ENCODE data around the gene HRH2.

The HRH2 gene

GRCh38 chr5:175696855-175697198 lies 39.0 kb downstream of the HRH2 start:
- DNase-seq (ENCODE audit: insufficient read length, low spot score), result no peak
- no peak for FAIRE-seq
- no peak for TF ChIP-seq POLR2A (IDR thresholded peaks at IDR 0.05; ENCODE audit: low read depth, low read length)

GRCh38 chr5:175697846-175698245 lies 40.0 kb downstream of the HRH2 start:
- FAIRE-seq (no peak), DNase-seq (ENCODE audit: insufficient read length, low spot score) (no peak)
- no peak for TF ChIP-seq POLR2A (IDR thresholded peaks at IDR 0.05; ENCODE audit: low read depth, low read length)

GRCh38 chr5:175698401-175699115 lies 40.7 kb downstream of the HRH2 start:
- DNase-seq (ENCODE audit: insufficient read length, low spot score), result no peak
- FAIRE-seq, result no peak
- no peak for TF ChIP-seq POLR2A (IDR thresholded peaks at IDR 0.05; ENCODE audit: low read depth, low read length)

GRCh38 chr5:175700991-175701390 lies 43.1 kb downstream of the HRH2 start:
- no peak for TF ChIP-seq POLR2A (IDR thresholded peaks at IDR 0.05; ENCODE audit: low read depth, low read length)
- FAIRE-seq (no peak), DNase-seq (ENCODE audit: insufficient read length, low spot score) (no peak)

GRCh38 chr5:175701797-175702196 lies 43.9 kb downstream of the HRH2 start:
- FAIRE-seq (no peak), DNase-seq (ENCODE audit: insufficient read length, low spot score) (no peak)
- TF ChIP-seq POLR2A (IDR thresholded peaks at IDR 0.05; ENCODE audit: low read depth, low read length), result no peak

- FAIRE-seq (no peak), DNase-seq (ENCODE audit: insufficient read length, low spot score) (no peak)
- TF ChIP-seq POLR2A (IDR thresholded peaks at IDR 0.05; ENCODE audit: low read depth, low read length), result no peak
These were observed 48.6 kb downstream of the HRH2 start for GRCh38 chr5:175706499-175706898.

- no peak for DNase-seq (ENCODE audit: insufficient read length, low spot score)
- TF ChIP-seq POLR2A (IDR thresholded peaks at IDR 0.05; ENCODE audit: low read depth, low read length), result no peak
- no peak for FAIRE-seq
These were observed 50.0 kb downstream of the HRH2 start for GRCh38 chr5:175707751-175708375.

- TF ChIP-seq POLR2A (IDR thresholded peaks at IDR 0.05; ENCODE audit: low read depth, low read length), result no peak
- FAIRE-seq (no peak), DNase-seq (ENCODE audit: insufficient read length, low spot score) (no peak)
These were observed 51.5 kb downstream of the HRH2 start for GRCh38 chr5:175709276-175709781.

GRCh38 chr5:175710326-175710725 lies 52.5 kb downstream of the HRH2 start:
- FAIRE-seq (no peak), DNase-seq (ENCODE audit: insufficient read length, low spot score) (no peak)
- no peak for TF ChIP-seq POLR2A (IDR thresholded peaks at IDR 0.05; ENCODE audit: low read depth, low read length)

- TF ChIP-seq POLR2A (IDR thresholded peaks at IDR 0.05; ENCODE audit: low read depth, low read length), result no peak
- FAIRE-seq (no peak), DNase-seq (ENCODE audit: insufficient read length, low spot score) (no peak)
These were observed 53.2 kb downstream of the HRH2 start for GRCh38 chr5:175711031-175711430.

GRCh38 chr5:175711472-175712312 lies 53.8 kb downstream of the HRH2 start:
- DNase-seq (ENCODE audit: insufficient read length, low spot score) (no peak), FAIRE-seq (no peak)
- TF ChIP-seq POLR2A (IDR thresholded peaks at IDR 0.05; ENCODE audit: low read depth, low read length), result no peak

GRCh38 chr5:175712313-175712680 lies 54.4 kb downstream of the HRH2 start:
- no peak for DNase-seq (ENCODE audit: insufficient read length, low spot score)
- FAIRE-seq, result no peak
- TF ChIP-seq POLR2A (IDR thresholded peaks at IDR 0.05; ENCODE audit: low read depth, low read length), result no peak

- DNase-seq (ENCODE audit: insufficient read length, low spot score) (no peak), FAIRE-seq (no peak)
- no peak for TF ChIP-seq POLR2A (IDR thresholded peaks at IDR 0.05; ENCODE audit: low read depth, low read length)
These were observed 54.8 kb downstream of the HRH2 start for GRCh38 chr5:175712681-175713085.

GRCh38 chr5:175713930-175714329 lies 56.1 kb downstream of the HRH2 start:
- FAIRE-seq, result no peak

More at GRCh38 chr5:175713930-175714329, 56.1 kb downstream of the HRH2 start:
- DNase-seq (ENCODE audit: insufficient read length, low spot score), result no peak
- no peak for TF ChIP-seq POLR2A (IDR thresholded peaks at IDR 0.05; ENCODE audit: low read depth, low read length)
